ENCODE measurements around the gene LMAN2.
"Not testable (repeated sequence)": the region's sequence is repeated elsewhere in the genome, so short reads cannot be mapped to it uniquely, and the experiment has no call there.

Gene LMAN2

GRCh38 chr5:177307544-177308363, 43.7 kb downstream of the LMAN2 start:
- TF ChIP-seq CTCF (IDR thresholded peaks at IDR 0.05; ENCODE audit: borderline replicate concordance, insufficient read depth, low read depth, low read length), result no peak
- H3K4me3 ChIP-seq (ENCODE audit: low read depth, low read length), result peak overlapping the region; percentile 22

- peak overlapping the region; percentile 22 for H3K4me3 ChIP-seq (ENCODE audit: low read depth, low read length)
- TF ChIP-seq CTCF (IDR thresholded peaks at IDR 0.05; ENCODE audit: borderline replicate concordance, insufficient read depth, low read depth, low read length), result no peak
Observed at GRCh38 chr5:177306674-177307543, 44.6 kb downstream of the LMAN2 start.

- H3K4me3 ChIP-seq (ENCODE audit: low read depth, low read length), result not testable (repeated sequence)
Observed at GRCh38 chr5:177306103-177306640, 45.3 kb downstream of the LMAN2 start.

- no peak for TF ChIP-seq CTCF (IDR thresholded peaks at IDR 0.05; ENCODE audit: borderline replicate concordance, insufficient read depth, low read depth, low read length)
- H3K4me3 ChIP-seq (ENCODE audit: low read depth, low read length), result peak overlapping the region; percentile 78
Observed at GRCh38 chr5:177304392-177305119, 46.9 kb downstream of the LMAN2 start.

GRCh38 chr5:177303925-177304391, 47.5 kb downstream of the LMAN2 start:
- TF ChIP-seq CTCF (IDR thresholded peaks at IDR 0.05; ENCODE audit: borderline replicate concordance, insufficient read depth, low read depth, low read length), result no peak
- H3K4me3 ChIP-seq (ENCODE audit: low read depth, low read length), result peak overlapping the region; percentile 78

GRCh38 chr5:177303121-177303924, 48.1 kb downstream of the LMAN2 start, which contains the start of the genes PRELID1 and RAB24:
Gene PRELID1 (plus strand): TSS chr5:177303799. CDS start chr5:177303986, 187 bp downstream.
Gene RAB24 (minus strand): TSS chr5:177303719. CDS start chr5:177303288, 431 bp downstream.
- peak within 1 kb of the TSS; percentile 78 for H3K4me3 ChIP-seq (ENCODE audit: low read depth, low read length)
- peak; percentile 42 for TF ChIP-seq CTCF (IDR thresholded peaks at IDR 0.05; ENCODE audit: borderline replicate concordance, insufficient read depth, low read depth, low read length)

Data from GM12875 (cell line).